GM12864 (cell line): Measurements from ENCODE around the gene CLEC4M.
"Not testable (repeated sequence)": the region's sequence is repeated elsewhere in the genome, so short reads cannot be mapped to it uniquely, and the experiment has no call there.

ENCODE experiments used
- DNase-seq: peaks from one replicate; pipeline ENCODE4 v3.0.0-alpha.2; 2011; ENCODE audit warnings: low read depth
- H3K4me3 ChIP-seq: 2 replicates; pipeline ENCODE4 v1.5.1; 2011; ENCODE audit warnings: mild to moderate bottlenecking, low read depth, low read length, control low read depth
- CTCF ChIP-seq: IDR thresholded peaks from 2 replicates; pipeline ENCODE4 v1.5.1; 2011; ENCODE audit warnings: low read depth, mild to moderate bottlenecking, moderate library complexity, low read length, control low read depth, inconsistent platforms; ENCODE audit errors: missing control alignments

CLEC4M gene

GRCh38 chr19:7744871-7745650 is 18.0 kb upstream of the CLEC4M start:
- no peak for TF ChIP-seq CTCF
- no peak overlapping the region for H3K4me3 ChIP-seq
- no peak for DNase-seq

DNA sequence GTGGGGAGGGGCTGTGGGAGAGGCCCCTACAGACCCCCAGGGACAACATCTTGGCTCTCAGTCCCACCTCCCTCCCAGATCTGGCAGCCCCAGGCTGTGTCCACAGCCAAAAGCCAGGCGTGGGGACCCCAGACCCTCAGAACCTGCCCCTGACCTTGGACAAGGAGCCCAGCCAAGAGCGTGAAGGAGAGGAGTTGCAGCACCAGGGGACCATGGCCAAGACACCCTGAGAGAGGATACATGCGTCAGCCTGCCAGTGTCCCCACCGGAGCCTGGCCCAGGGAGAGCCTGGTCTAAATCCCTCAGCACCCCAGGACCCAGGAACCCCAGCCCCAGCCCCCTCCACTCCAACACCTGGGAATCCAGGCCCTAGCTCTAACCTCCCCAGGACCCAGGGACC is 16.7 kb upstream of the CLEC4M start:
- H3K4me3 ChIP-seq, DNase-seq: not testable (repeated sequence)

DNA sequence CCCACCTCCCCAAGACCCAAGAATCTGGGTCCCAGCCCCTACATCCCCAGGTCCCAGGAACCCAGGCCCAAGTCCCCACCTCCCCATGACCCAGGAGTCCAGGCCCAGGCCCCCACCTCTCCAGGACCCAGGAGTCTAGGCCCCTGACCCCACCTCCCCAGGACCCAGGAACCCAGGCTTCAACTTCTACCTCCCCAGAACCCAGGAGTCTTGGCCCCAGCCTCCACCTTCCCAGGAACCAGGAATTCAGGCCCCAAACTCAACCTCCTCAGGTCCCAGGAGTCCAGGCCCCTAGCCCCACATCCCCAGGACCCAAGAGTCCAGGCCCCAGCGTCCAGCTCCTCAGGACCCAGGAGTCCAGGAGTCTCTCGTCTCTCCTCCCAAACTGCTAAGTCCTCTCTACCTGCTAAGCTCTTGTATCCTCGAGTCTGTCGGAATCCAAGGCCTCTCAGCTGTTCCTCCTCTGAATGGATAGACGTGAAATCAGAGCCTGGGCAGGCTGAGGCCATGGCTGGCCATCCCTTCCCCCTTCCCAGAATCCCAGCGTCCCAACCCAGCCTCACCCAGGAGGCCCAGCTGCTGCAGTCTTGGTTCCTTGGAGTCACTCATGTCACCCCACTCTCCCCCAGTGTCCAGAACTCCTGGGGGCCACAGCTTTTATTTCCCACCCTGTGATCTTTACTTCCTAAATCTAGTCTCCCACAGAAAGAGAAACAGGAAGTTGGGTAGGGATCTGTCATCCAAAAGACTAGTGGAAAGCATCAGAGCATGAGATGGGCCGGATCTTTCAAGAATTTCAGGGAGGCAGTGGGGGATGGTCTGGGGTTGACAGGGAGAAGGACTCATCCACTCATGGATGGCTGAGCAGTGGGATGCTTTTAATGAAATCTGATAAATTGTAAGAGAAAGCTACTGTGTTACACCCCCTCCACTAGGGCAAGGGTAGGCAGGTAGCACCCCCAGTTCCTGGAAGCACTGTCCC is 15.8 kb upstream of the CLEC4M start, which contains the start of gene CD209:
Gene CD209 (minus strand): TSS at position 632 of the 982 bp plus-strand sequence. CDS start 23 bp downstream, at position 609.
- DNase-seq, result no peak
- no peak within 1 kb of the TSS for H3K4me3 ChIP-seq
- no peak for TF ChIP-seq CTCF

DNA sequence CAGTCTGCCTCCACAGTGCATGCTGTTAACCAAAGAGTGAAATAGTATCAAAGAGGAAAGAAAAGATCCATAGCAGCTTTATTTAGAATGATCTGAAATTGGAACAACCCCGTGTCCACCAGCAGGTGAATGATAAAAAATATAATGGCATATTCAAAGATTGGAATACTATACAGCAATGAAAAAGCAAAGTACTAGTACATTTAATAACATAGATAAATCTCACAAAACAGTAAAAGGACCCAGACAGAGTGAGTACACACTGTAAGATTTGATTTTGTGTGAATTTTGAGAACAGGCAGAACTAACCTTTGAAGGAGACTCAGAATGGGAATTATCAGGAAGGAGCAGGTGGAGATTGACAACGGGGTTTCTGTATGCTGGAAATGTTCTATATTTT is 14.9 kb upstream of the CLEC4M start:
- H3K4me3 ChIP-seq, result no peak overlapping the region
- TF ChIP-seq CTCF, result no peak
- no peak for DNase-seq

GRCh38 chr19:7748756-7749155 is 14.3 kb upstream of the CLEC4M start:
- DNase-seq, result no peak
- no peak overlapping the region for H3K4me3 ChIP-seq
- no peak for TF ChIP-seq CTCF

DNA sequence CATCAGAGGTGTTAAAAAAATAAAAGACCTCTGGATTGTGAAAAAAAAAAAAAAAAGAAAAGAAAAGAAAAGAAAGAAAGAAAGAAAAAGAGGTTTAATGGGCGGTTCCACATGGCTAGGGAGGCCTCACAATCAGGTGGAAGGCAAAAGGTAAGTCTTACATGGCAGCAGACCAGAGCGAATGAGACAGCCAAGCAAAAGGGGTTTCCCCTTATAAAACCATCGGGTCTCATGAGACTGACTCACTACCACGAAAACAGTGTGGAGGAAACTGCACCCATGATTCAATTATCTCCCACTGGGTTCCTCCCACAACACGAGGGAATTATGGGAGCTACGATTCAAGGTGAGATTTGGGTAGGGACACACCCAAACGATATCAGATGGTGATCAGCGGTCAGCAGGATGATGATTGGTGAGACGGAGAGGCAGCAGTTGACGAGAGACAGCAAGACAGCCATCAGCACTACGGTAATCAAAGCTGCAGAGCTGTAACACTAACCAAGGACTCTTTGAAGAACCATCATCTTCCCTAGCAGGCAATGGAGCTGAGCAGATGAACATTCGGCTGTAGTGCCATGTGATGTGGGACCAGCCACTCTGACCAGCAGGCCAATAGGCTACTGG is 11.8 kb upstream of the CLEC4M start:
- H3K4me3 ChIP-seq, result no peak overlapping the region
- peak; percentile 45 for DNase-seq
- TF ChIP-seq CTCF, result no peak

- TF ChIP-seq CTCF, result no peak
- DNase-seq, result no peak
These were observed 6.8 kb upstream of the CLEC4M start for GRCh38 chr19:7756258-7756657.

More at GRCh38 chr19:7756258-7756657, 6.8 kb upstream of the CLEC4M start:
- no peak overlapping the region for H3K4me3 ChIP-seq
